Activated T-cell treated with anti-CD3 and anti-CD28 coated beads, Interleukin-2, amount 50 U/mL, for 48 hours (primary cell): ENCODE measurements around the gene AFF3.
A peak's percentile ranks its signal among the peaks of the same experiment; 100 is the strongest.
"Not testable (repeated sequence)": the region's sequence is repeated elsewhere in the genome, so short reads cannot be mapped to it uniquely, and the experiment has no call there.

Experiments used
- DNase-seq, 2 experiments: peaks; one replicate each; pipeline ENCODE4 v3.0.0-alpha.2; 2020

The AFF3 gene

GRCh38 chr2:100143286-100143685, 896 bp upstream of the AFF3 start:
- no peak for DNase-seq

- no peak for DNase-seq
Observed at GRCh38 chr2:100141906-100142305, 484 bp downstream of the AFF3 start.

- DNase-seq, result no peak
Observed at GRCh38 chr2:100140582-100140981, 1.8 kb downstream of the AFF3 start.

- DNase-seq, result no peak
Observed at GRCh38 chr2:100137866-100138570, 4.4 kb downstream of the AFF3 start.

GRCh38 chr2:100137318-100137717, 5.1 kb downstream of the AFF3 start:
- DNase-seq, result no peak

GRCh38 chr2:100136310-100136709, 6.1 kb downstream of the AFF3 start:
- DNase-seq, result peak; percentile 46 to 47

- DNase-seq, result no peak
Observed at GRCh38 chr2:100135415-100135814, 7.0 kb downstream of the AFF3 start.

- DNase-seq, result no peak
Observed at GRCh38 chr2:100130595-100131391, 11.6 kb downstream of the AFF3 start.

GRCh38 chr2:100126897-100127401, 15.4 kb downstream of the AFF3 start:
- DNase-seq, result no peak

GRCh38 chr2:100126201-100126600, 16.2 kb downstream of the AFF3 start:
- no peak for DNase-seq

- no peak for DNase-seq
Observed at GRCh38 chr2:100125626-100126025, 16.8 kb downstream of the AFF3 start.

- DNase-seq, result no peak
Observed at GRCh38 chr2:100124761-100125160, 17.6 kb downstream of the AFF3 start.

GRCh38 chr2:100121124-100121718, 21.2 kb downstream of the AFF3 start:
- no peak for DNase-seq

- no peak for DNase-seq
Observed at GRCh38 chr2:100119235-100119634, 23.2 kb downstream of the AFF3 start.

GRCh38 chr2:100113990-100114433, 28.4 kb downstream of the AFF3 start:
- no peak for DNase-seq

GRCh38 chr2:100110614-100111000, 31.8 kb downstream of the AFF3 start:
- DNase-seq, result no peak

- no peak for DNase-seq
Observed at GRCh38 chr2:100109986-100110613, 32.3 kb downstream of the AFF3 start.

- DNase-seq, result not testable (repeated sequence)
Observed at GRCh38 chr2:100108648-100109020, 33.8 kb downstream of the AFF3 start.

- no peak for DNase-seq
Observed at GRCh38 chr2:100107906-100108647, 34.3 kb downstream of the AFF3 start.

- no peak for DNase-seq
Observed at GRCh38 chr2:100107440-100107839, 35.0 kb downstream of the AFF3 start.

- DNase-seq, result no peak
Observed at GRCh38 chr2:100106460-100106859, 35.9 kb downstream of the AFF3 start.

- no peak for DNase-seq
Observed at GRCh38 chr2:100105678-100106054, 36.7 kb downstream of the AFF3 start.
